GM15510 (cell line): ENCODE data around the gene GRIN3B.
A peak's percentile ranks its signal among the peaks of the same experiment; 100 is the strongest.

Experiments used
- POLR2A ChIP-seq: IDR thresholded peaks from 3 replicates; pipeline ENCODE4 v1.6.1; 2011; ENCODE audit warnings: borderline replicate concordance; ENCODE audit not compliant: insufficient read length; ENCODE audit errors: extremely low read depth

GRIN3B gene

GRCh38 chr19:1015061-1015781 is 15.0 kb downstream of the GRIN3B start:
- TF ChIP-seq POLR2A, result no peak

- TF ChIP-seq POLR2A, result no peak
Observed at GRCh38 chr19:1015782-1016646, 15.8 kb downstream of the GRIN3B start.

- no peak for TF ChIP-seq POLR2A
Observed at GRCh38 chr19:1016647-1017114, 16.5 kb downstream of the GRIN3B start.

- no peak for TF ChIP-seq POLR2A
Observed at GRCh38 chr19:1017115-1017905, 17.1 kb downstream of the GRIN3B start.

- no peak for TF ChIP-seq POLR2A
Observed at GRCh38 chr19:1017906-1018305, 17.7 kb downstream of the GRIN3B start.

- TF ChIP-seq POLR2A, result no peak
Observed at GRCh38 chr19:1018393-1018792, 18.2 kb downstream of the GRIN3B start.

GRCh38 chr19:1018932-1019615 is 18.9 kb downstream of the GRIN3B start:
- TF ChIP-seq POLR2A, result no peak

- no peak for TF ChIP-seq POLR2A
Observed at GRCh38 chr19:1019616-1019961, 19.4 kb downstream of the GRIN3B start.

- no peak for TF ChIP-seq POLR2A
Observed at GRCh38 chr19:1019980-1020867, 20.0 kb downstream of the GRIN3B start.

- peak; percentile 86 for TF ChIP-seq POLR2A
Observed at GRCh38 chr19:1020868-1021425, 20.7 kb downstream of the GRIN3B start, which contains the start of gene TMEM259. TSS of gene TMEM259 (minus strand) at chr19:1021123. CDS start at chr19:1020996, 127 bp downstream.

- TF ChIP-seq POLR2A, result peak; percentile 88
Observed at GRCh38 chr19:1025960-1026782, 26.0 kb downstream of the GRIN3B start, which contains the start of gene CNN2. TSS of gene CNN2 (plus strand) at chr19:1026608. CDS start at chr19:1026662, 54 bp downstream.
